ENCODE data around the gene CCDC136. TPM values are rescaled to one million over a fixed set of nuclear protein-coding genes. Genes with fewer than 3 reads are reported as not detected.

The CCDC136 gene
- total RNA-seq, 1 experiment from 2014 or later: 11.1 TPM

DNA sequence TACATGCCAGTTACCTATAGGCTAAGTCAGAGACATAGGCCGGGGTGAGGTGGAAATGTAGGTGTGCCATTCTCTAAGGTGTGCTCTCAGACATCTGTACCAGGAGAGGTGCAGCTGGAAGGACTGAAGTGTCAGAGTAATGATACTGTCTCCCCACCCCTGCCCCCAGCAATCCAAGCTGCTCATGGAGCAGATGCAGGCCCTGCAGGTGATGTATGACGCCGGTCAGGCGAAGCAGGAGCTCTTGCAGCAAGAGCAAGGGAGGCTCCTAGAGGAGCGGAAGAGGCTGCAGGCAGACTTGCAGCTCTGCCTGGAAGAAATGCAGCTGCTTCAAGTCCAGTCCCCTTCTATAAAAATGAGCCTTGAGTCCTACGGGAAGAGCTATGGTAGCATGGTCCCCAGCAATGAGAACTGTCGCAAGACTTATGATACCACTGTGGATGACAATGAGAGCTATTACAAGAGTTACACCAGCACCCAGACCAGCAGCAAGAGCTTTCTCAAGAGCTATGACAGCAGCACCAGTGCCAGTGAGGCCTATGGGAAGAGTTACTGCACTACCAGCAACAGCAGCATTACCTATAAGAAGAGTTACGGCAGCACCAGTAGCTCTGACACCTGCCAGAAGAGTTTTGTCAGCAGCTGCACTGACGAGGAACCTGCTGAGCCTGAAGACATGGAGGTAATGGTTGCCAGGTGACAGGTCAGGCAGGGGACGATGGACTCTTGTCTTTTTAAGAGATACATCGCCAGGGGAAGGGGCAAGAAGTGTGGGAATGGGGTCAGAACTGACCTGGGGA lies 20.1 kb downstream of the CCDC136 start (continued):
- no peak for TF ChIP-seq YY1 (IDR thresholded peaks at IDR 0.05; ENCODE audit: extremely low read depth, insufficient replicate concordance, low read depth, low read length)
- TF ChIP-seq SIN3A (IDR thresholded peaks at IDR 0.05; ENCODE audit: low read depth): no peak
- TF ChIP-seq, protein P1, sequence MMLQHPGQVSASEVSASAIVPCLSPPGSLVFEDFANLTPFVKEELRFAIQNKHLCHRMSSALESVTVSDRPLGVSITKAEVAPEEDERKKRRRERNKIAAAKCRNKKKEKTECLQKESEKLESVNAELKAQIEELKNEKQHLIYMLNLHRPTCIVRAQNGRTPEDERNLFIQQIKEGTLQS (IDR thresholded peaks at IDR 0.05): no peak
- TF ChIP-seq EGR1 (IDR thresholded peaks at IDR 0.05; ENCODE audit: low read depth): no peak
- no peak for TF ChIP-seq FOSL1 (IDR thresholded peaks at IDR 0.05; ENCODE audit: low read depth)
- no peak for TF ChIP-seq JUND (IDR thresholded peaks at IDR 0.05)

GRCh38 chr7:128812514-128813168 lies 20.9 kb downstream of the CCDC136 start:
- no peaks in the 10 kb centered on the region for H3K9me3 ChIP-seq (ENCODE audit: control insufficient read depth in 1 of 2, insufficient read depth in 1 of 2, low read depth in 1 of 2, low read length in 2 of 2)
- ChIA-PET CTCF (no interaction called here), POLR2A (no interaction called here), RAD21 (ENCODE audit: low non-redundant PET in 1 of 2, low total read pairs in 2 of 2, uncharacterized antibody in 2 of 2, unreplicated experiment in 2 of 2) (no interaction called here)
- no peaks in the 10 kb centered on the region for H3K36me3 ChIP-seq (ENCODE audit: control insufficient read depth in 1 of 2, insufficient read depth in 2 of 2, low read length in 2 of 2)
- H3K9ac ChIP-seq (ENCODE audit: low read length): no peak overlapping the region
- H3K27ac ChIP-seq (ENCODE audit: low read depth, low read length): no peak overlapping the region
- H3K27me3 ChIP-seq (ENCODE audit: insufficient read depth, low read length): no peaks in the 10 kb centered on the region
- ATAC-seq (no peak), DNase-seq (ENCODE audit: low read depth, low spot score) (no peak)
- no peaks in the 10 kb centered on the region for H3K79me2 ChIP-seq (ENCODE audit: insufficient read depth, low read length)
- intact Hi-C loops (cut with micrococcal nuclease): no loop called here
- H4K20me1 ChIP-seq (ENCODE audit: insufficient read depth): no peaks in the 10 kb centered on the region
- no TSS peak for BruUV-seq (replicated peaks)
- H3K4me1 ChIP-seq (ENCODE audit: control insufficient read depth in 1 of 2, insufficient read depth in 2 of 2, low read length in 2 of 2): peaks cover 0 to 6% of the 10 kb centered on the region in 2 experiments; a peak in 1 of 4 replicates
- no peaks in the 10 kb centered on the region for H3K9me2 ChIP-seq (ENCODE audit: insufficient read depth)
- no peak overlapping the region for H2AFZ ChIP-seq (ENCODE audit: low read depth, low read length, poor library complexity, severe bottlenecking)
- no peak overlapping the region for H3K4me2 ChIP-seq (ENCODE audit: low read length)
- no peak overlapping the region for H3K4me3 ChIP-seq (replicated peaks in 1 of 2; ENCODE audit: low read depth in 1 of 2, low read length in 2 of 2)
- TF ChIP-seq YY1 (IDR thresholded peaks at IDR 0.05; ENCODE audit: extremely low read depth, insufficient replicate concordance, low read depth, low read length): no peak
- no peak for TF ChIP-seq CEBPB (IDR thresholded peaks at IDR 0.05; ENCODE audit: low read depth)
- no peak for TF ChIP-seq FOSL1 (IDR thresholded peaks at IDR 0.05; ENCODE audit: low read depth)
- TF ChIP-seq RAD21 (IDR thresholded peaks at IDR 0.05; ENCODE audit: low read depth): no peak
- TF ChIP-seq POLR2A (IDR thresholded peaks at IDR 0.05; ENCODE audit: borderline replicate concordance, extremely low read depth, insufficient read depth, insufficient read length): no peak
- no peak for TF ChIP-seq EZH2 (IDR thresholded peaks at IDR 0.05)
- TF ChIP-seq ZFX (IDR thresholded peaks at IDR 0.05): no peak
- TF ChIP-seq REST (IDR thresholded peaks at IDR 0.05; ENCODE audit: low read depth): no peak
- no peak for TF ChIP-seq ELF1 (IDR thresholded peaks at IDR 0.05; ENCODE audit: borderline replicate concordance, low read depth)
- no peak for TF ChIP-seq SP1 (IDR thresholded peaks at IDR 0.05; ENCODE audit: low read depth)
- TF ChIP-seq, protein P2, sequence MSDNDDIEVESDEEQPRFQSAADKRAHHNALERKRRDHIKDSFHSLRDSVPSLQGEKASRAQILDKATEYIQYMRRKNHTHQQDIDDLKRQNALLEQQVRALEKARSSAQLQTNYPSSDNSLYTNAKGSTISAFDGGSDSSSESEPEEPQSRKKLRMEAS (IDR thresholded peaks at IDR 0.05): no peak
- TF ChIP-seq EGR1 (IDR thresholded peaks at IDR 0.05; ENCODE audit: low read depth): no peak
- TF ChIP-seq CBX3 (IDR thresholded peaks at IDR 0.05; ENCODE audit: low read depth): no peak
- TF ChIP-seq TCF7L2 (IDR thresholded peaks at IDR 0.05; ENCODE audit: borderline replicate concordance, extremely low read depth, insufficient read depth, insufficient read length): no peak
- TF ChIP-seq ZBTB33 (IDR thresholded peaks at IDR 0.05; ENCODE audit: extremely low read depth, insufficient replicate concordance, low read length): no peak
